SKM-1 treated with dmso at 0.1 percent for 144 hours (cell line): ENCODE measurements around the gene FXYD3.
"Not testable (repeated sequence)": the region's sequence is repeated elsewhere in the genome, so short reads cannot be mapped to it uniquely, and the experiment has no call there.

ENCODE experiments used
- DNase-seq: peaks from one replicate; lab custom pipeline; 2025; ENCODE audit not compliant: unreplicated experiment; lab: John Stamatoyannopoulos, UW

Gene FXYD3

DNA sequence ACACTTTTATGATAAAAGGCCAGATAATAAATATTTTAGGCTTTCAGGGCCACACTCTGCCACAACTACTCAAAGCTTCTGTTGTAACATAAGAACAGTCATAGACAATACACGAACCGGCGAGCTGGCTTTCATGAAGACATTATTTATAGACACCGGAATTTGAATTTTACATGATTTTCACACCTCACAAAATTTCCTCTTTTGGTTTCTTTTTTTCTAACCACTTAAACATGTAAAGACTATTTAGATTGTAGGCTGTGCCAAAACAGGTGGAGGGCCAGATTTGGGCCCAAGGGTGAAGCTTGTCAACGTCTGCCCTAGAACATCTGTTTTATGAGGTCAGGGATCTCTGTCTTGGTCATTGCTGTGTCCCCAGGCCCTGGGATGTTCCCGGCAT lies 29.7 kb upstream of the FXYD3 start:
- DNase-seq = no peak

DNA sequence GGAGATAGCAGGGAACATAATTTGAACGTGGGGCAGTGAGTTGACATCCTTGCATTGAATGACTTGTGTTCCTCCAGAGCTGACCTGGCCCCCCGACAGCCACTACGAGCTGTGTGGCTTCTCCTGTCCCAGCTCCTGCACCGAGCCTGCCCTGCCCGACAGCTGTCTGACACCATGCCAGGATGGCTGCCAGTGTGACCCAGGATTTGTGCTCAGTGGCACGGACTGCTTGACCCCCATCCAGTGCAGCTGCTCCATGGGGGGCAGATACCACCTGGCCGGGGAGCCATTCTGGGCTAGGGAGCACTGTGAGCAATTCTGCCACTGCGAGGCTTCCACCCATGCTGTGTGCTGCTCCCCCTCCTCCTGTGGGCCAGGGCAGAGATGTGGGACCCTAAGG lies 29.2 kb upstream of the FXYD3 start:
- DNase-seq = no peak

DNA sequence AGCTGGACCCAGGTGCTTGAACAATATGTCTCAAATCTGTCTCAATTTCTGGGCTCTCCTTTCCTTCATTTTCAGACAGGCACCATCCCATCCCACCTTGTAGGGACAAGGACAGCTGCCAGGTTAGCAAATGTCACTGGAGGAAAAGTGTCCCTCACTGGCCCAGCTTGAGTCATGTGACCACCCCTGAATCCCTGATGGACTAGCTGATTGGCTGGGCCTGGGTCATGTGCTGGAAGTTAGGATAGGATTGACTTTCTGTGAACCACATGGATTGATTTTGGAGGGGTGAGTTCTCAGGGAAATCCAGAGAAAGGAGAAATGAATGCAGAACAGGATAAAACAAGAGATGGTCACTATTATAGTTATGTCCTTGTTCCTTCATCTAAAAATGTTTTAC lies 28.2 kb upstream of the FXYD3 start:
- DNase-seq = no peak

DNA sequence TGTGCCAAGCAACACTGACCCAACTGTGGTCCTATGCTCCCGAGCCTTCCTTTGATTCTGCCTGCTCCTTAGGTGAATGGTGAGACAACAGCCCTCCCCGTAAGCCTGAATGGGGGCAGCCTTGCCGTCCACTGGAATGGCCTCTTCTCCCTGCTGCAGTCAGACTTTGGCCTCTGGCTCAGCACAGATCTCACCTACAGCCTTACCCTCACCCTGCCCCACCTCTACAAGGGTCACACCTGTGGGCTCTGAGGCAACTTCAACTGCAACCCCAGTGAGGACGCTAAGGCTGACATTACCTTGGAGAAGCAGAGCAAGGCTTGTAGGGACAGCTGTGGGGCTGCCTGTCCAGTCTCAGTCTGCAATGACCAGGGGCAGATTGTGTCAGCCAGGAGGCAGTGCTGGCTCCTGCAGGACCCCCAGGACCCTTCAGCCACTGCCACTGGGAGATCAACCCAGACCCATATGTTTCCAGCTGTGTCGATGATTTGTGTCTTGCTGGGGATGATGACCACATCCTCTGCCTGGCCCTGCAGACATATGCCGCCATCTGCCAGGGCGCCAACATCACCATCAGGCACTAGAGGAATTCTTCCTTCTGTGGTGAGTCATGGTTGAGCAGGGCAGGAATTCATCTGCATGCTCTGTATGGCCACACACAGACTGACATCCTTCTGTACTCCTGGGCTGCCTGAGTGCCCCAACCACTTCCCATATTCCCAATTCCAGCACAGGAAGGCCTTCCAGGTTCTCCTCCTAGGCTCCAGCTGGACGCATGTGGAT lies 27.3 kb upstream of the FXYD3 start:
- DNase-seq = no peak

DNA sequence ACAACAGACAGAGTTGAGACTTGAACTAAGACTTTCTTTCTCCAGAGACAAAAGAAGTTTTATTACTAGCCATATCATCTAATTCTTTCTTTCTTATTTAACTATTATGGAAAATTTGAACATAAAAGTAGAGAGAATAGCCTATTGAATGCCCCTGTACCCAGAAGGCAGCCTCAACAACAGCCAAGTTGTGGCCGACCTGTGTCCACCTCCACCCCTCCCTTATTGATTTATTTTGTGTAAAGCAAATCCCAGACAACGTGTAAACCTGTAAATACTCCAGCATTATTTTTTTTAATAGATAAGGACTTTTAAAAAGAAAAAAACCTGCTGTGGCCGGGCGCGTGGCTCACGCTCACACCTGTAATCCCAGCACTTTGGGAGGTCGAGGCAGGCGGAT lies 26.1 kb upstream of the FXYD3 start:
- no peak for DNase-seq

DNA sequence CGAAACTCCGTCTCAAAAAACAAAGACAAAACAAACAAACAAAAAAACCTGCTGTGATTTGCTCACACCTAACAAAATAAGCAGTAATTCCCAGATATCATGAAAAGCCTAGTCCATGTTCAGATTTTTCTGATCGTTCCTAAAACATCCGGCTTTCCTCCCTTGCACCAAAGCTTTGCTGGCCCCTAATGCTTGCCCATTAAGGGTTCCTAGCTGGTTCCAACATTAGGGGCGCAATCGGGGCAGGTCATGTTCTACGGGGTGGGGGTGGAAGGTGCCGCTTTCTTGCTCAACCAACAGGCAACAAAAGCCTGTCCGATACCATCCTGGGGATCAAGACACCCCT lies 25.5 kb upstream of the FXYD3 start:
- DNase-seq = no peak

DNA sequence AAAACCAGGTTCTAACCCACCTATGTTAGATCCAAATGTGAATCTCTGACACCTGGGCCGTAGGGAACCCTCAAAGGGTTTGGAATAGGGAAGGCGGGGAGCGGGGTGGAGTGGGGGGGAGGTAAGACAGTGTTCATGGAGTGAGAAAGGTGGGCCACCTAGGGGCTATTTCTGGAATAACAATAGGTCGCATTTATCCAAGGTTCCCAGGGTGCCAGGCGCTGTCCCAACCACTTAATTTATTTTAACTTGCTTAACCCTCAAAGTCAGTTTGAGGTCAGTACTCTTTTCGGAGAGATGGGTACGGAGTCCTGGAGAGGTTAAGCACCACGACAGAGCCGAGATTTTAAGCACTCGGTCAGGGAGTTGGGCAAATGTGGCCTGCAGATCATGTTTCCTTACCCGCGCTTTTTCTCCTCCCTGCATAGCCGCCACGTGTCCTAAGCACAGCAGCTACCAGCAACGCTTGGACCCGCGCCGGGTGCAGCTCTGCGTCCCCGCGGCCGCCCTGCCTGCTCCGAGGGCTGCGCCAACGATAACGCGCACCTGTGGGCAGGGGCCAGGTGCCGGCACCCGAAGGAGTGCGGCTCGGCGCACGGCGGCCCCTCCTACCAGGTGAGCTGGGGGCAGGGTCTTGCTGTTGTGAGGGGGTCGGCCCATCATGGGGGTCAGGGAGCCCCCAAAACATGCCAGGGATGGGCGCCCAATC lies 25.0 kb upstream of the FXYD3 start:
- peak; percentile 31 for DNase-seq

DNA sequence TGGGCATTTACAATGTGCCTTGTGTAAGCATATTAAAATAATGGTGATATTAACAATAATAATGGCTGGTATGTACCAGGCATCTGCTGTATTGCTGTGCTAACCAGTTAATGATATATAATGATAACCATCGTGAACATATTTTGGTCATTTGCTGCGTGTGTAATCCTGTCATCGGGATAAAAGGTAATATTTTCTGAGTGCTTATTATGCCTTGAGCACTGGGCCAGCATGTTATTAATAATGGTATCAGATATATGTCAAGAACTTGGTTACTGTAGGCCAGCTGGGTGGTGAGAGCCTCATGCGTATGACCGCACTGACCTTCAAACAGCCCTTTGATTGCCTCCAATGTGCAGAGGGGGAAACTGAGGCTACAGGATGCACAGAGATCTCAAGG lies 22.2 kb upstream of the FXYD3 start:
- DNase-seq = no peak

DNA sequence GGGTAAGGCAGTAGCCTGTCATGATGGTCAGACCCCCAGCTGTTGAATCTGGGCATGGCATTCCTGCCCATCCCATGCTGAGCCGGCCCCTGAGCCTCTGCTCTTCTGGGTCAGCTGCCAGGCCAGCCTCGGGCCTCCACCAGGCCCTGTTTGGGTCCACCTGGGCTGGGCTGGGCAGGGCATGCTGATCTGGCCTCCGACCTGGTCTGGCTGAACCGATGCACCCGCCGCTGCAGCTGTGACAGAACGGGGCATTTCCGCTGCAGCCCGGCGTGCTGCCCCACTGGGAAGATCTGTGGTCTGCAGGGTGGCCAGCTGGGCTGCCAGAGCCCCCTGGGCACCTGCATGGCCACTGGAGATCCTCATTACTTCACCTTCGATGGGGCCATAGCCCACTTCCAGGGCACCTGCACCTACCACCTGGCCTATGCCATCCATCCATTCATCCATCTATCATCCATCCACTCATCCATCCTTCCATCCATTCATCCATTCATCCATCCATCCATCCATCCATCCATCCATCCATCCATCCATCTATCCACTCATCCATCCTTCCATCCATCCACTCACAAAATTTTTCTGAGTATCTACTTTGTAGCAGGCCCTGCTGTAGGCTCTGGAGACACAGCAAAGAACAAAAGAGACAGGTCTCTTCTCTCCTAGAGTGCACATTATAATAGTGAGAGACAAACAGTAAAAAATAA lies 21.5 kb upstream of the FXYD3 start:
- no peak for DNase-seq

DNA sequence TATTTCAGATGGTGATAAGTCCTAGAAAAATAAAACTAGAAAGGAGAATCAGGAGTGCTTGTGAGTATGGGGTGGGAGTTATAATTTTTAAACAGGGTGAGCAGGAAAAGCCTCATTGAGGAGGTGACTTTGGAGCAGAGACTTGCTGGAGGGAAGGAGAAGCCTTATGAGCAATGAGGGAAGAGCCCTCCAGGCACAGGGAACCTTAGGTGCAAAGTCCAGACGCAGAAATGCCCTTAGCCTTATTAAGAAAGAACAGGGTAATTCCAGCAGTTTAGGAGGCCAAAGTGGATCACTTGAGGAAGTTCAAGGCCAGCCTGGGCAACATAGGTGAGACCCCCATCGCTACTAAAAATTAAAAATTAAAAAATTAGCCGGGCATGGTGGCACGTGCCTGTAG lies 21.0 kb upstream of the FXYD3 start:
- no peak for DNase-seq

DNA sequence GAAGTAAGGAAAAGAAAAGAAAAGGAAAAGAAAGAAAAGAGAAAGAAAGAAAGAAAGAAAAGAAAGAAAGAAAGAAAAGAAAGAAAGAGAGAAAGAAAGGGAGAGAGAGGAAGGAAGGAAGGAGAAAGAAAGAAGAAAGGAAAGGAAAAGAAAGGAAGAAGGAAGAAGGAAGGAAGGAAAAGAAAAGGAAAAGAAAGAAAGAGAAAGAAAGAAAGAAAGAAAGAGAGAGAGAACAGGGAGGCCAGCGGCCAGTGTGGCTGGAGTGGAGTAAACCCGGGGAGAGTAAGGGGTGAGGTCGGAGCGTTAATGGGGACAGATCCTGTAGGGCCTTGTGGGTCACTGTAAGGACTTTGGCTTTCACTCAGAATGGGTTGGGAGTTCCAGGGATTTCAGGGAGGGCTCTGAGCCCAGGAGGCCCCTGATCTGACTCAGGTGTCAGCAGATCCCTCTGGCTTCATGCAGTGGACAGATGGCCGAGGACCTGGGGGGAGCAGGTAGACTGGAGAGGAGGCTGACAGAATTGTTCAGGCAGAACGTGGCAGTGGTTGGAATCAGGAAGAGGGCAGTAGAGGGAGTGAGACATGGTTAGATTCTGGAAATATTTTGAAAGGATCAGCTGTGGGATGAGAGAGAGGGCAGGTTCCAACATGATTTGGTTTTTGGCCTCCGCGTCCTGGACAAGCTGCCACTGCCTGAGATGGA lies 19.8 kb upstream of the FXYD3 start:
- DNase-seq = no peak

DNA sequence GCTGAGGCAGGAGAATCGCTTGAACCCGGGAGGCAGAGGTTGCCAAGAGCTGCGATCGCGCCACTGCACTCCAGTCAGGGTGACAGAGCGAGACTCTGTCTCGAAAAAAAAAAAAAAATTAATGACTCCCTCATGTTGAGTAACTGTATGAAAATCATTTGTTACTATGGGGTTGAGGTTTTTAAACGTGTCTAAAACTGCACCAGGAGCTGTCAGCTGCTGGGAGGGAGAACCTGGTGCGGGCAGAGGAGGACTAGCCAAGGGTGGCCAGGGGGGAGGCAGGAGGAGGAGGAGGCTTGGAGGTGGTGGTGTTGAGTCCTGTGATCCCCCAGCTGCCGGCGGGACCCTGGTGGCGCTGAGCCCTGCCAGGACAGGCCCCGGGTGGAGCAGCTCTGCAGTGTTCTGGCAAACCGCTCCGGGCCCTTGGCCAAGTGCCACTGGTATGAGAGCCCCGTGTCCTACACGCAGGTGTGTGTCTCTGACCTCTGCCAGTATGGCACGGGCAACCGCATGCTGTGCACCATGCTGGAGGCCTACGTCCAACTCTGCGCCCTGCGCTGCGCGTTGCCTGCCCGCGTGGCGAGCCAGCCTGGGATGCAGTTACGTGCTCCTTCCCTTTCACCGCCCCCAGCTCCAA lies 17.1 kb upstream of the FXYD3 start:
- no peak for DNase-seq

DNA sequence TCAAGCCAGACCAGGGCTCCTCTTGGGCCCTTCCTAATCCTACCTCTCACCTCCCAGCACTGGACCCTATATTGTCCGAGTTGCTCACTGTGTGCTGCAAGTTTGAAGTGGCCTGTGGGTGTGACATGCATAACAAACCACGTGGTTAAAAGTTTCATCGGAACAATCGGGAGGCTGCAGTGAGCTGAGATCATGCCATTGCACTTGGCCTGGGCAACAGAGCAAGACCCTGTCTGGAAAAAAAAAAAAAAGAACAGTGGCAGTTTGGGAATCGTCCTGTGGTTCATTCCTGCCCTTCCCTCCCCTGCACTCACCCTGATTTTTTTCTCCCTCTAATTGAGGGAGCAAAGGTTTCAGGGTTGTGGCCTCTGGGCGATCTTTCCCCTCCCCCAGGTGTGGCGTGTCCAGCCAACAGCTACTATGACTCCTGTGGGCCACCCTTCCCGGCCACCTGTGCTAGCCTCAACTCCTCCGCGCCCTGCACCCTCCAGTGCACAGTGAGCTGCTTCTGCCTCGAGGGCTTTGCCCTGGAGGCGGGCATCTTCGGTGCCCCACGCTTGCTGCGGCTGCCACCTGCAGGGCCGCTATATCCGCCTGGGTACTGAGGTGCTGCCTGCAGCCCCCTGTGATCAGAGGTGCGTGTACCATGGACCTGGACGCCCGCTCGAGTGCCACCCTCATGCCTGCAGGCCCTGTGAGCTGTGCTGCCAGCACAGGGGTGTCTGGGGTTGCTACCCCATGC lies 16.3 kb upstream of the FXYD3 start:
- DNase-seq = no peak

DNA sequence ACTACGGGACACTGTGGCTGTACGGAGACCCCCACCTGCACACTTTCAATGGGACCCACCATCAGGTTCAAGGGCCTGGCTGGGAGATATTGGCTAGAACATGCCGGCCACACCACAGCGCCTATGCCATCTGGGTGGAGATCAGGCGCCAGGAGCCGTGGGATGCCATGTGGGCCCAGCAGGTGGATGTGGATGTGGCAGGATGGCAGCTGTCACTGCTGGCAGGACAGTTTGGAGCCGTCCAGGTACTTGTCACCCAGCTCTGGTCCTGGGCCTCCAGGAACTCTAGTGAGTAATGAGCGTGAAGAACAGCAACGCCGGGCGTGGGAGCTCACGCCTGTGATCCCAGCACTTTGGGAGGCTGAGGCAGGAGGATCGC lies 15.7 kb upstream of the FXYD3 start:
- DNase-seq = no peak

DNA sequence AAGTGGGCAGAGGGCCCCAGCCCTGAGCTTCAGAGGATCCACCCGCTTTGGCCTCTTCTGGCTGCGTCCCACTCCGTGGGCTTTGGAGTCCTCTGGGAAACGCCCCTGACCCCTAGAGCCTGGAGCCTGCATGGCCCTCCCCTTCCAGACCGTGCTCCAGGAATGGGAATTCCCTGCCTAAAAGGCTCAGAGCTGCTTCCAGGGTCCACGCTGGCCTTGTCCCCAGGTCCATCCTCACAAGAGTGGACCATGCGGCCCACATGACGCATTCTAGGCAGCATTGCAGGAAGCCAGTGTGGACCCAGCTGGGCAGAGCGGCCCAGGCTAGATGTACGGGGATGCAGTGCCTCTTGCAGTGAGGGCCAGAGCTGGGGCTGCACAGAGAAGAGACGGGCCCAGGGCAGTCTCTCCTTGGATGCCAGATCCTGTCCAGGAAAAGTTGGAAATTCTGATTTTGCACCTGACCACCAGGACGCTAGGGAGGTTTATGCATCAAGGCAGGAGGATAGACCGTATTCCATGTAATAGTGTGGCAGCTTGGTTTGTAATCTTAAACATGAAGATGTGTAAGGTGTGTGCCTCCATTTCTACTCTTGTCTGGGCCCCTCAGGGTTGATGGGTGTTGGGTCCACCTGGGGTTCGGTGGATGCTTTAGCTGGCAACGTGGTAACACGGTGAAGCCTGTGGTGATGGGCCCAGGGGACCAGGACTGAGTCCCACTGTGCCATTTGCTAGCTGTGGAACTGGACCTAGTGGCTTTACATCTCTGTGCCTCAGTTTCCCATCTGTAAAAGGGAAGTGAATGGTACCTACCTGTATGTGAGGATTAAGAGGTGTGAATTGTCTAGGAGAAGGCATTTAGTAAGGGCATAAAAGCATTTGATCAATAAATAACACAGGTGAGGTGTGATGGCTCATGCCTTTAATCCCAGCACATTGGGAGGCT lies 14.8 kb upstream of the FXYD3 start:
- no peak for DNase-seq

DNA sequence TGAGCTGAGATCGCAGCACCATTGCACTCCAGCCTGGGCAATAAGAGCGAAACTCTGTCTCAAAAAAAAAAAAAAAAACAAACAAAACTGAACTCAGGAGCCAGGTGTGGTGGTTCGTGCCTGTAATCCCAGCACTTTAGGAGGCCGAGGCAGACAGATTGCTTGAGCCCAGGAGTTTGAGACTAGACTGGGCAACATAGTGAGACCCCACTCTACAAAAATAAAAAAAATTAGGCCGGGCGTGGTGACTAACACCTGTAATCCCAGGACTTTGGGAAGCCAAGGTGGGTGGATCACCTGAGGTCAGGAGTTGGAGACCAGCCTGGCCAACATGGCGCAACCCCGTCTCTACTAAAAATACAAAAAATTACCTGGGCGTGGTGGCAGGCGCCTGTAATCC lies 13.7 kb upstream of the FXYD3 start:
- not testable (repeated sequence) for DNase-seq

DNA sequence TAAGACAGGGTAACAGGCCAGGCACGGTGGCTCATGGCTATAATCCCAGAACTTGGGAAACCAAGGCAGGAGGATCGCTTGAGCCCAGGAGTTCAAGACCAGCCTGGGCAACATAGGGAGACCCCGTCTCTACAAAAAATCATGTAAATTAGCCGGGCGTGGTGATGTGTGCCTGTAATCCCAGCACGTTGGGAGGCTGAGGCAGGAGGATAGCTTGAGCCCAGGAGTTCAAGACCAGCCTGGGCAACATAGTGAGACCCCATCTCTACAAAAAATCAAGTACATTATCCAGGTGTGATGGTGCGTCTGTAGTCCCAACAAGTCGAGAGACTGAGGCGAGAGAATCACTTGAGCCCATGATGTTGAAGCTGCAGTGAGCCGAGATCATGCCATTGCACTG lies 12.0 kb upstream of the FXYD3 start:
- DNase-seq = not testable (repeated sequence)

DNA sequence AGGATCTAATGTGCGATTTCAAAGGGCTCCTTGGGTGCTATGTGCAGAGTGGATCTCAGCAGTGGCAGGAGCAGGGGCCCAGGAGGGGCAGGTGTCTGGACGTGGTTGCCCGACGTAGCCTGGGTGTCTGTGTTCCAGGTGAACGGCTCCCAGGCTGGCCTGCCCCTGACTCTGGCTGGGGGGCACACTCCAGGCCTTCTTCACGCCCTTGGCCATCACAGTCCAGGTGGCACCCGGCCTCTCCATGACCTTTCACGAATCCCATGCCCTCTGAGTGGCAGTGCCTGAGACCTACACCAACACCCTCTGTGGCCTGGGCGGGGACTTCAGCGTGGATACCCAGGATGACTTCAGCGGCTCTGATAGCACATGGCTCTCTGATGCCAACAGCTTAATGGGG lies 11.3 kb upstream of the FXYD3 start:
- no peak for DNase-seq

DNA sequence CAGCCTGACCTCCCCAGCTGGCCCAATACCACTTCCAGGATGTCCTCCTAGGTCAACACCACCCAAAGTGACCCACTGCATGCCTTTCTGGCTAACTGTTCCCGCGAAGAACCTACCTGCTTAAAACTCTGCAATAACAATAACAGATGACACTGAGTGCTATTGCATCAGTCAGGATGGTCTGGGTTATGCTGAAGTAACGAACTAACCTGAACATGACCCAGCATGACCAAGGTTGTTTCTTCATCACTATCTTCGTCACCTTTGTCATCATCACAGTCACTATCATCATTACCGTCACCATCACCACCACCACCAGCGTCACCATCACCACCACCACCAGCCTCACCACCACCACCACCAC lies 10.6 kb upstream of the FXYD3 start:
- no peak for DNase-seq
